Activated T-helper 1 cell treated with Interleukin-2 at 50 U/mL for 16 hours (primary cell): ENCODE data around the gene ANO2.
"Not testable (repeated sequence)": the region's sequence is repeated elsewhere in the genome, so short reads cannot be mapped to it uniquely, and the experiment has no call there.

Source experiments
- DNase-seq: peaks from one replicate; pipeline ENCODE4 v3.0.0-alpha.2; 2020; ENCODE audit warnings: low read depth

Gene ANO2

DNA sequence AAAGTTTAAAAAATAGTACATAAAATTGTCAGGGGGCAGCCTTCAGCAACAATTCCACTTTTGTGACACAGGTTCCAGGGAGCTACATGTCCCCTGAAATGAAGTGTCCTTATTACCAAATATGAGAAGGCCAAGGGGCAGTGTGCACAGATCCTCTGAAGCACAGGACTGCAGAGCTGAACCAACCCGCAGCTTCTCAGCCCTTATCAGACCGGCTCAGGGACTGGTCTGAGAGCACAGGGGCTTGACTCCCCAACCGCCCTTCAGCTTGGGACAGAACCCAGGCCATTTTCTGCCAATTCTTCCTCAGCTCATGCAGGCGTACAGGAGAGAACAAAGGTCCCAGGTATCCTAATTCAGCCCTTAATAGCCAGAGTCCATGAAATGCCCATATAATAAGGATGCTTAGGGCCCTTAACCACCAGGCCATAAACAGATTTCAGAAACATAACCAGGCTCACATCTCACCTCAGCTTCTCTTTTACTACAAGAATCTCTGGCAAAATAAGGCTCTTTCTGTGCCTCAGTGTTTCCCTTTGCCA, 221.3 kb downstream of the ANO2 start:
- DNase-seq, result no peak

DNA sequence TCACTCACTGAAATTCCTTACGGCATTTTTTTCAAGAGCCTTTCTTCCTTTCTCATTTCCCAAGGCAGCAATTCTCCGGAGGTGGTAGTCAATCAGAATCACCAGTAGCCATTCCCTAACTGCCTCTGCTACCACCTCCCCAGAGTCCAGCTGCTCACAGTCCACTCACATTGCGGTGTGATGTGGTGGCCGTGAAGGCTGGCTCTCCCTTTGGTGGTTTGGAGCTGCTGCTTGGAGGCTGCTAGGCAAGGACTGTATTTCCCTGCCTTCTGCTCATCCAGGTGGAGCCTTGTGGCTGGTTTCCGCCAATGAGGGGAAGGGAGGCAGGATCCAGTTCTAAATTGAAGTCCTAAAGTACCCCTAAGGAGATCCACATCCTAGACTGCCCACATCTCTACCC, 222.0 kb downstream of the ANO2 start:
- DNase-seq, result no peak

DNA sequence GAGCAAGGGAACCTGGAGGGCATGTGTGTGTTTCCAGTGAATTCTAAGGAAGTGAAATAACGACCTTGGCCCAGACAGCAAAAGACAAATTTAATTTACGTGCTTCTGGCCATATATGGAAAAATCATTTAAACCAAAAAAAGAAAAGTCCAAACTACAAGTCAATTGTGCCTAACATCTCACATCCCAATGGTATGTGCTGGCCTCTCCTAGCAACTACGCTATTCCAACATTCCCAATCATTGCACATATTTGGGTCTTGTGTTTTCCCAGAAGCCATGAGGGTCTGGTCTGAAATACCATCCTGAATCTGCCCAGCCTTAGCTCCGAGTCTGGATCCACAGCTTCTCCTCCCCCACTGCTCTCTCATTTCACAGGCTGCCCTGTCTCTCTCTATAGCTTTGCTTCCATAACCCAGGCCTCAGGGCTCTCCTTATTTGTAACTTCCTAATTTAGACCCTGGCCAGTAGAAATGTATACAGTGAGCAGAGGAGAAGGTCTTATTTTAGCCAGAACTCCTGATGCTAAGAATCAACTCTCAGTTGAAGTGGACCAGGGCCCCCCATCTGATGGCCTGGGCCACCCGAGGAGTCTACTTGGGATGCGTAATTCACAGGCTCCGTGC, 224.6 kb downstream of the ANO2 start:
- no peak for DNase-seq

DNA sequence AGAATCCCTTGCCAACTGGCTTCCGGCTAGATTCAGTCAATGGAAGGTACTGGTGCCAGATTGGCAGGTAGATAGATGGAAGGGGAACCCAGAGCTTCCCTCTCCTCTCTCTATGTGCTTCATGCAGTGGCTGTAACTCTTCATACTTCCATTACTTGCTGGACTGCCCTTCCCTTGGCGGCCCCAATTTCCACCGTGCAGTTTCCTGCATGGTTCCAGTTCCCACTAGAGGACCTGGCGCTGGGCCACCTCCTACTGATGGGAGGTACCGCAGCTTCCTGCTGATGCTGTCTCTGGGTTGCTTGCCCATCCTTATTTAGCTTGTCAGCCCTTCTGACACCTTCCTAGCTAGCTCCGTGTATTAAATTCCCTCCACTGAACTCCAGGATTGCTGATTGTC, 226.4 kb downstream of the ANO2 start:
- no peak for DNase-seq

DNA sequence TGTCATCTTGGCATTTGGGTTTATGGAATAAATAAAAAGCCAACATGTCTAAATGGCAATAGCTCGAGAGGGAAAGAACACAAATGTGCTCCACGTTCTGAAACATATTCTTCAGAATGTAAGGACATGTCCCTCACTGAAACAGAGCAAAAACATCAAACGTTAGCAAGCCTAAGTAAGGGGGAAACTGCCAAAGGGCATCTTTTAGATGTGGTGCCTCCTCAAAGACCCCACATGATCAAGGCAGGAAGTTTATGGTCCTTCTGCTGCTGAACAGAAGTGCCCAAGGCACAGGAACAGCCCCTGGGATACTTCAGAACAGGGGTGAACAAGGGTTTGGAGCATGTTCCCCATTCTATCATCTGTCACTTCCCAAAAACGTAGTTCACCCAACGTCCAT, 227.0 kb downstream of the ANO2 start:
- no peak for DNase-seq

DNA sequence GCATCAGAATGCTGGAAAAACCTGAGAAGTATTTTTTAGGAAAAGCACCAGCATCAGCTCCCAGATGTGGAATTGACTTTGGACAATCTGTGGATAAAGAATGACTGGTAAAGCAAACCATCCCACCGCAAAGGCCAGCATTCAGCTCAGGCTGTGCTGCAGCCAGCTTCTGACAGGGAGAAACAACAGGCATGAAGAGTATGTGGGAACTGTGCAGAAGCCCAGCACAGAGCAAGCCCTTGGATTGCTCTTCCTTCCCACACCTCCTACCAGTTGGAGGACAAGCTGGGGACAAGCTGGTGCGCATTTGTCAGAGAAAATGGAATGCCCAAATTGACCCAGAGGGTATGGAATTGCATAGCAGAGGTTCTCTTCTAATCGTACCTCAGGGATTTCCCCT, 228.1 kb downstream of the ANO2 start:
- no peak for DNase-seq

DNA sequence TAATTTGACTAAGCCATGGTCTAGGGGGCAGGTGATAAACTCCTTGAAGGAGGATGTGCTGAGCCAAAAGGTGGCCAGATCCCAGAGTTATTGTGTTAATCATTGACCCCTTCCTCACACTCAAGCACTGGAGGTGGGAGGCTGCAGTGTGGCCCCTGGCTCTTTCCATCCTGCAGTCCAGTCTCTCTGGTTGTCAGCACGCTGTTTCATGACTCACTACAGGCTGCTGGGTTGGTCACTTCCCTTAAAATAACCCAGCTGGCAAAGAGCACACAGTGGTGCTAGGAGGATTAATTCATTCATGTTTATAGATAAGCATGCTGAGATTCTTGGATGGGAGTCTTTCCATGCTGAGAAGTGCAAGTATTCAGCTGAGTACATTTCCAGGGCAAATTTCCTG, 228.9 kb downstream of the ANO2 start:
- DNase-seq, result no peak

DNA sequence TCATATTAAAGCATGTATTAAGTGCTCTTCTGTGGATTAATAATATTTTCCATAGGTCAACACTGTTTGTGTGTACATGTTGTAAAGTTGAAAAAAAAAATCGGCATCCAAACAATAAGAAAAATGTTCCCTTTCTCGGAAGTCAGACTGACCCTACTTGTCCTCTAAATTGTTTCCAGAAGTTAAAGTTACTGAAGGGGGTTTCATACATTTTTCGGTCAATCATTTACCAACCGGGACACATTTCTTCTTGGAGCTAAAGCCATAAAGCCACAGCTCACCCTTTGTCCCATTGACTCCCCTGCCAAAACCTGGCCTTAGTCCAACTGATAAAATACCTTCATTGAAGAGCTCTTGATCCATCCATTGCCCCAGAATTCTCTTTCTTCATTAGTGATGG, 230.0 kb downstream of the ANO2 start:
- no peak for DNase-seq

DNA sequence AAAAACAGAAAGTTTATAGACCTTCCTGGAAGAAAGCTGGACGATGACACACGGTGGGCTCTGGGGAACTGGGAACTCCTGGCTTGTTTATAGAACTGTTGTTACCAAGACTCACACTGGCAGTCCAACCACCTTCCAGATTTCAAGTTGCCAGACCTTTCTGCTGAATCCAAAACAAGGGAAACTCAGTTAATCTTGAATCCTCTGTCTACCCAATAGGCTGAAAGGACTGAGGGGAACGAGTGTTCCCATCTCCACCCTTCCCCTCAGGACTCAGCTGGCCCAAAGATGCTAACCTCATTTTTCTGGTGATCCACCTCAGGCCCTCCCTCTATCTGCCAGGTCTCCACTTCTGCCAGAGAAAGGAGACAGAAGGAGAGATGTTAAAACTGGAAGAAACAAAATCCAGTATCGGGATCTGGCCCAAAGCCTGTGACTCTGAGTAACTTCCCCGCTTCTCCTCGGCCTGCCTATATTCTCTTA, 231.4 kb downstream of the ANO2 start:
- DNase-seq, result no peak

DNA sequence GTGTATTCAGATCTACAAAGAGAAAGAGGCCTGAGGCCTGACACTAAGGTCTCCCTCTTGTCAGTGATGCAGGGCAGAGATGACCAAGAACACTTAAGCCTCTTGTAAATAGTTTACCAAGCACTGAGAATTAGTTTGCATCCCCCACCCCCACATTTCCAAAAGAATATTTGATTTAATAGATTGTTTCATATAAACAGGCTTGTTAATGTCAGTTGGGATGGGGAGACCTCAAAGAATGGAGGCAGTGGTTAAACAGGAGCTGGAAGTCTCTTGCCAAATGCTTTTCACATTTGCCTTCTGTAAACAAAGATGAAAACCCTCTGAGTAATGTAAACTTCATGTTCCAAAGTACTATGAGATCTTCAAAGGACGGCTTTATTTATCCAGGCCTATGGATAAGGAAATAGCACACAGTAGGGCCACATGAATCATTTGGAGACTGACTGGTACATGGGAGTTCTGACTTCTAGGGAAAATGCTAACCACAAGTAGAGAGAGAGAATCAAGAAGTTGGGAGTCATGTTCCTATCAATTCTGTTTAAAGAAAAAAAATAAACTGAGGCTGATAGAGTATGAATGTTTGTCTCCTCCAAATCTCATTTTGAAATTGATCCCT, 234.7 kb downstream of the ANO2 start:
- DNase-seq, result no peak

DNA sequence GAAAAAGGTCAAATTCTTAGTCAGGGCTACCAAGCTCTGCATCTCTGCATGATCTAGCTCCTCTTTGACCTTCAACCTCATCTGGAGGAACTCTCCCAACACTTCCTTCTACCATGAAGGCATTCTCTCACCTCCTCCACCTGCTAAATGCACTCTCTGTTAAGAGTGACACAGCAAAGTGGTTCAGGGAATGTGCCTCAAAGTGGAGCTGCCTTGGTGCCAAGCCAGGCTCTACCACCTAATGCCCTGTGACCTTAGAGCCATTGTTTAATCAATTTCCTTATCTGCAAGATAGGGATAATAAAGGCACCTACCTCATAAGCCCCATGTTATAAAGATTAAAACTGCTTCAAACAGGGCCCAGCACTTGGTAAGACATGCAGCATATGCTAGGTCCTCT, 236.7 kb downstream of the ANO2 start:
- DNase-seq, result no peak

DNA sequence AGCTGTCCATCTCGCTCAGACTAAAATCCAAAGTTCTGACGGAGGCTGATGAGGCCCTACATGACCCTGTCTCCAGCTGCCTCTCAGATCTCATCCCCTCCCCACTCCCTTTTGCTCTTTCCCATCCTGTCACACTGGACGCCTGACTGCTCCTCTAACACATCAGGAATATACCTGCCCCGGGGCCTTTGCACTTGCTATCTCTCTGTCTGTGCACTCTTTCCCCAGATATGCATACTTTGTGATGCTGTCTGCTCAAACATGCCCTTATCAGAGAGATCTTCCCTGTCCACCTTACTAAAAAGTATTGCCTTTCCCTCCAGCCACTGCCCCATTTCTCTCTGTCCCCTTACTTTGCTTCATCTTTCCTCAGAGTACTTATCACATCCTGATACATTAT, 238.8 kb downstream of the ANO2 start:
- DNase-seq, result no peak

DNA sequence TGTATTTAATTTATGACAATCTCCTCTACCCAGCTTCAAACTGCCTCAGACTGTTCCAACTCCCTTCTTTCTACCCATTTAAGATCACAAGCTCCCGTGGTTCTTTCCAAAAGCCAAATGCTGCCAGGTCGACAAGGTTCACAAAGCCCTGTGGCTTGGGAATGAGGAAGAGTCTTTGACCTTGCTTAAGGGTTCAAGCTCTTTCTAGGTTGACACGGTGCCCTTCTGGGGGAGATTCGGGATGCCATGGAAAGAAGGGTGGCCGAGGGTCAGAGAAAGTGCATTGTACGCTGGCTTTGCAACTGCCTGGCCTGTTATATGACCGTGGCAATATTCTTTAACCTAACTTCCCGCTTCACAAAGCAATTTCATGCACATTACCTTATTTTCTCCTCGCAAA, 239.3 kb downstream of the ANO2 start:
- no peak for DNase-seq

DNA sequence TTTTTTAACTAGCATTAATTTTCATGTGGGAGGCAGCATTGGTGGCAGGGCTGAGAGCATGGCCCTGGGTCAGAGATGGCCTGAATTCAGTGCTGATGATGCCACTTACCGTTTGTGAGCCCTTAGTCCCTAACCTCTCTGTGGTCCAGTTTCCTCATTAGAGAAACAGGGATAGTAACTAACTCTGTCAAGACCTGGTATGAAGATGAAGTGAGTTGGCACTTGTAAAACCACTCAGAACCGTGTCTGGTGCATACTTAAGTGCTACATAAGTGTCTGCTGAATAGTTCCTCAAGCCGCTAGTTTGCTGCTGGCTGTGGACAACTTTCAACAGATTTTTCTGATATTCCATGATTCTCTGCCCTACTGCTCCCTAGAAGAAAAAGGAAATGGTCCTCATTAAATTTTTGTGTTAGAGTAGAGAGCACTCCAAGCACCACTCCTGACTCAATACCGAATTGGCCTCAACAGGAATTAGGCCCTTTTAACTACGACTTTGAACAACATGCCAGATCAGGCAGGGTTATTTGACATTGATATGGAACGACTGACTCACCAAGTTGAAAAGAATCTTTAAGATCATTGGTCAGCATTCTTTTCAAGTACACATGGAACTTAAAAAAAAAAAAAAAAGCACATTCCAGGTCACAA, 250.2 kb downstream of the ANO2 start:
- no peak for DNase-seq

DNA sequence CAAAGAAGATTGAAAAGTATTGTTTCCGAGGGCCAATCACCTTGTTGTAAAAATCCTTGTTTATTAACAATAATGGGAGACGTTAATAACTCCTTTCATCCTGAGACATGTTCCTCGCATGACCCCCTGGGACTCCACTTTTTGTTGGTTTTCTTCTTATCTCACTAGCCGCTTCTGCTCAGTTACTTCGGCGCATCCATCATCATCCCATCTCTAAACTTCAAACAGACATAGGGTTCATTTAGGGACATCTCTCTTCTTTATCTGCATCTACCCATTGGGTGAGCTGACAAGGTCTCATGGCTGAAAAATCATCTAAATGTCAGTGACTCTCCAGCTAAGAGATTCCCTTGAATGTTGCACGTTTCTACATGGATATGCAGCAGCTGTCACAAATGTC, 252.2 kb downstream of the ANO2 start:
- no peak for DNase-seq

DNA sequence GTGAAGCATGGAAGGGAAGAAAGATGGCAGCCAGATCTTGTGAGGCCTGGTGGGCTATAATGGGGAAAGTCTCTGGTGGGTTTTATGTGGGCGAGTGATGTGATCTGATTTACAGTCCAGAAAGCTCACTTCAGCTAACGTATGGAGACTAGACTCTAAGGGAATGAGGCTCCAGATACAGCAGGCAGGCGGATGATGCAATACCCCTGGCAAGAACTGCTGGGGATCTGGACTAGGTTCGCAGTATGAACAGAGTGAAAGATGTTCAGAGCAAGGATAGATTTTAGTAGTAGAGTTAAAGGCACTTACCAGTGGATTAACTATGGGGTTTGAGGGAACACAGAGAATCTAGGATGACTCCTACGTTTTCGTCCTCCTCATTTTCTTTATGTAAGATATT, 253.1 kb downstream of the ANO2 start:
- DNase-seq, result no peak

DNA sequence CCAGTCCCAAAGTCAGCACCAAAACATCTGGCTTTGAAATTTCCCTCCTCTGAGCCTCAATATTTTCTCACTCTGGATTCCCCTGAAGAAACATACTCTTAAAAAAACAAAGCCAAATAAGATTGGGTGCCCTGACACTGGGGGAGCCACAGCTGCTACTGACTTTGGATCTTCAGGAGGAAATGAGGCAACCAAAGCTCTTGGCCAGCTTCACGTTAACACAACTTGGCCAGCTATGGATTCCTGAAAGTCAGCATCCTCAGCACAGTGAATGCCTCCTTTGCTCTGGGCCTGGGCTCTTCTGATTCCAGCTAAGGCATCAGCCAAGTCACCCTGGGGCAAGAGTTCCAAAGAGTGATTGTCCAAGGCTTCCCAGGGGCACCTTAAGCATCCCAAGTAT, 254.8 kb downstream of the ANO2 start:
- DNase-seq, result no peak

DNA sequence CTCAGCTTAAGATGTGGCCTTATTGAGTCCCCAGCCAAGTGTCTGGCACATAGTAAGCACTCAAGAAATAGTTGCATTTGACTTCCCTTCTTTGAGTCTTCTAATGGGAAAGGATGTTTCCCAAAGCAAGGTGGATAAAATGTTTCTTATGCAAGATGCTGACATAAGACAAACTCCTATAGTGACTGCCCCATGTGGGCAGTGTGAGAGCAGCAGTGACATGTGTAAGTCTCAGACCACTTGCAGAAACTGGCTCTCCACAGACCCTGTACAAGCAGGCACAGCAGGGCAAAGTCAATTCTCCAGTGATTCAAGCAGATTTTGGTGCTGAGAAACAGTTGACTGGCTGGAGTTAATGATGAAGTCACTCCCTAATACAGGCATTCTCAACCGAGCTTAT, 255.3 kb downstream of the ANO2 start:
- no peak for DNase-seq

DNA sequence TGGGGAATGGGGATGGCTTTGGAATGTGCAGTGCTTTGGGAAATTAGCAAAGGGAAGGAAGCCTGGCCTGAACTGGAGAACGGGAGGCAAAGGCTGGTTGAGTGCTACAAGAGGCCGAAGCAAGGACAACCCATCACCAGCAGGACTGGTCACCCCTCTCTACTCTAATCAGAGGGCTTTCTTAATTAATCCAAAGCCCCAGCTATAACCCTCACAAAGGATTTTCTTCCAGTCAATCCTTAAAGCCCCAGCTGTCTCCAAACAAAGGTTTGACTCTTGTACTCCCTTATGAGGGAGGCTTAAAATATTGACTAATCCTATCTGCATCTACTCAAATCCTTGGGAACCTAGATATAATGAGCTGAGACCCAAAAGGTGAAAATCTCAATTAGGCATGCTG, 256.8 kb downstream of the ANO2 start:
- no peak for DNase-seq

DNA sequence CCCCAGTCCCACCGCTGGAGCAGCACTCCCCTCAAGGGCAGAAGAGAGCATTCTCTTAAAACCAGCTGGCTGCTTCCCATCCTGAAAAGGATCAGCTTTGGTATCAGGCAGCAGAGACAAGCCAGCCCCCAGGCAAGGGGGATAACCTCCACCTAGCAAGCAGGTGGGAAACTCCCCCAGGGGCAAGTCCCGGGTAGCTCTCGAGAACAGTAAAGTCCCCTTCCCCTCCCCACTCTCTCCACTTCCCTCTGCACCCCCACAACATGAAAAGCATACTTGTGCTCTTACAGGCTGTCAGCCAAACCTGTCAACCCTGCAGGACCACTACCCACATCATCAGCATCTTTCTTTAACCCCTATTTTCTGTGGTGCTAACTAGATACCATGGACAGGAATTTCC, 259.1 kb downstream of the ANO2 start:
- no peak for DNase-seq

DNA sequence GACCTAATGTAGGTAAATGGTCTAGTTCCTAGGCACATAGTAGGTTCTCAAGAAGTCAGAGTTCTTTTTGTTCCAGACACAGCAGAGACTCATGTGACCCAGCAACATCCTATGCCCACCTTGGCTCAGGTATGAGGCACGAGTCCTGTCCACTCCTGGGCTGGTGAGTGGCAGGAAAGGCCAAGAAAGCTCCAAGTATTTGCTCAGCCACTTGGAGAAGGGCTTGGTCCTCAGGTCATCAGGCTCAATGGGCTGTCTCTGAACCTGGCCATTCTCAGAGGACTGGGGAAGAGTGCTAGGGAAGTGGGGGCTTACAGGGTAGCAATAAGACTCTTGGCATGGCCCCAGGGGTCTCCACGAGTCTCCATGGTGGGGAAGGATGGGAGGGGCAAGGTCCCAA, 260.1 kb downstream of the ANO2 start:
- DNase-seq, result no peak

DNA sequence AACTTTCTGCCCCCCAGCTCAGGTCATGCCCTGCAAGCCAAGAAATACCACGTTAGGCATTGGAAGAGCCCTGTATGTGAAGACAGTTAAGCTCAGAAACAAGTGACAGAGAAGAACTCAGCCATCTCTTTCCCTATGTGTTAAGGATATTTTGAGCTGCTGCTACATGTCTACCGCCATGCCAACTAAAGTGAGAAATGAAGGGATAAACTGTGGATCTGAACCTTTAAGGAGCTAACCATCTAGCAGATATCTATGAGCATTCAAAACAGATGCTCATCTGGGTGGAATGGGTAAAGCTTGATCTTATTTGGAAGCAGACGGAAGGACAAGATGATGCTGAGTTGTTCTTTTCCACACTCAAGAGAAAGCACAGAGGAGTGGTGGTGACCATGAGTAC, 262.5 kb downstream of the ANO2 start:
- DNase-seq, result no peak

DNA sequence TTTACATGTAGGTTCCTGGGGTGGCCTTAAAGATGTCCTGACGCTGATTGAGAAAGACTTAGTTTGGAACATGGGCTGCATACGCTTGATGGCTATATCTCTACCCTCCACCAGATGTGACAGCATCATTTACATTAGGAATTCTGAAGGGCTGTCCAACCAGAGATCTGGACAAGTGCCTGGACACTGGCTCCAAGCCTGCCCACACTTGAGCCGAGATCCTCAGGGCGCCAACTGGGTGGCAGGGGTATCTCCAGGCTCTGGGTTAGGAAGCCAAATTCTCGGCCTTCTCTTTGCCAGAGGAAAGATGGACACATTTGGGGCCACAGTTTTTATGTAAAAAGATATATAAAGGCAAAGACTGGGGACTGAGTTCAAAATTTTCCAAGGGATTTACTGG, 266.9 kb downstream of the ANO2 start:
- DNase-seq, result no peak

DNA sequence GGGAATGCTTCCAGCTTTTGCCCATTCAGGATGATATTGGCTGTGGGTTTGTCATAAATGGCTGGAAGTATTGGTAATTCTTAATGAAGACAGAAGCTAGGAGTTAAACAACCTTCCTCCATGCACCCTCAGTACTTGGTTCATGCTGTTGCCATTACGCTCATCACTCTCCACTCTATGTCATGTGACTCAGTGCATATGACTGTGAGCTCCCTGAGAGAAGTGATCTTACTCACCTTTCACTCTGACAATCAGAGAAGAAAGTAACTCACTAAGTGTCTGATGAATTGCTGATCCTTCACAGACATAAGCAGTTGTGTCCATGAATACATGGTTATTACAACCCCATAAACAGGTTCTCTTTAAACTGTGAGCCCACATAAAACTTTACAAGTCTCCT, 275.4 kb downstream of the ANO2 start:
- DNase-seq, result not testable (repeated sequence)
